Measurements from ENCODE around the gene DXO.
"Not testable (repeated sequence)": the region's sequence is repeated elsewhere in the genome, so short reads cannot be mapped to it uniquely, and the experiment has no call there.

The DXO gene

GRCh38 chr6:31935823-31936222 is 36.1 kb downstream of the DXO start:
- no peaks in the 10 kb centered on the region for H3K27me3 ChIP-seq (ENCODE audit: low read depth, low read length)
- H3K9me3 ChIP-seq (ENCODE audit: insufficient read depth, low read length) = no peaks in the 10 kb centered on the region
- H3K27ac ChIP-seq (ENCODE audit: low read length) = no peak overlapping the region
- H3K9ac ChIP-seq (ENCODE audit: low read length) = no peak overlapping the region
- H2AFZ ChIP-seq (ENCODE audit: low read depth, low read length) = no peak overlapping the region
- H4K20me1 ChIP-seq (ENCODE audit: insufficient read depth, low read length) = no peaks in the 10 kb centered on the region
- no peaks in the 10 kb centered on the region for H3K4me1 ChIP-seq (ENCODE audit: low read length)
- no peak overlapping the region for H3K4me3 ChIP-seq (ENCODE audit: low read length)
- no peak overlapping the region for H3K4me2 ChIP-seq (ENCODE audit: low read length)
- TF ChIP-seq EZH2phosphoT487 (IDR thresholded peaks at IDR 0.05; ENCODE audit: low read depth) = no peak
- TF ChIP-seq, protein P1, sequence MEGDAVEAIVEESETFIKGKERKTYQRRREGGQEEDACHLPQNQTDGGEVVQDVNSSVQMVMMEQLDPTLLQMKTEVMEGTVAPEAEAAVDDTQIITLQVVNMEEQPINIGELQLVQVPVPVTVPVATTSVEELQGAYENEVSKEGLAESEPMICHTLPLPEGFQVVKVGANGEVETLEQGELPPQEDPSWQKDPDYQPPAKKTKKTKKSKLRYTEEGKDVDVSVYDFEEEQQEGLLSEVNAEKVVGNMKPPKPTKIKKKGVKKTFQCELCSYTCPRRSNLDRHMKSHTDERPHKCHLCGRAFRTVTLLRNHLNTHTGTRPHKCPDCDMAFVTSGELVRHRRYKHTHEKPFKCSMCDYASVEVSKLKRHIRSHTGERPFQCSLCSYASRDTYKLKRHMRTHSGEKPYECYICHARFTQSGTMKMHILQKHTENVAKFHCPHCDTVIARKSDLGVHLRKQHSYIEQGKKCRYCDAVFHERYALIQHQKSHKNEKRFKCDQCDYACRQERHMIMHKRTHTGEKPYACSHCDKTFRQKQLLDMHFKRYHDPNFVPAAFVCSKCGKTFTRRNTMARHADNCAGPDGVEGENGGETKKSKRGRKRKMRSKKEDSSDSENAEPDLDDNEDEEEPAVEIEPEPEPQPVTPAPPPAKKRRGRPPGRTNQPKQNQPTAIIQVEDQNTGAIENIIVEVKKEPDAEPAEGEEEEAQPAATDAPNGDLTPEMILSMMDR (IDR thresholded peaks at IDR 0.05; ENCODE audit: low read depth, low read length) = no peak
- no peaks in the 10 kb centered on the region for H3K79me2 ChIP-seq (ENCODE audit: low read length)
- H3K36me3 ChIP-seq (replicated peaks; ENCODE audit: low read depth, low read length) = no peaks in the 10 kb centered on the region

DNA sequence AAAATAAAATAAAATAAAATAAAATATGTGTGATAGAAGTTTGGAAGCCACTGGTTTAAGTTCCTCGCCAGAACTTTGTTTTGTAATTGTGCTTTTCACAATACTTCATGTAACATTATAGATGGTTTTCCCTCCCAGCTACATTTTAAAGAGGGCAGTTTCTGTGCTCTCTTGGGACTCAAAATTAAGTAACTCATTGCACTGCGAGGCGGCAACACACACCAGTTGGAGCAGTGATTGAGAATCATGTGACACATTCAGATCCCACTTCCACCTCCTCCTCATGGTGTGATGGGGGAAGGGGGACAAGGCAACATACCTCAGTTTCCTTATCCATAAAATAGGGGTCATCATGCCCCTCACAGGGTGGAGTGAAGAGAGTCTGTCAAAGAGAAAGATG is 36.9 kb downstream of the DXO start:
- Histone ChIP-seq H3K36me3 (replicated peaks; ENCODE audit: low read depth, low read length) (no peaks in the 10 kb centered on the region), H3K79me2 (ENCODE audit: low read length) (no peaks in the 10 kb centered on the region), H4K20me1 (ENCODE audit: insufficient read depth, low read length) (no peaks in the 10 kb centered on the region), H3K9ac (ENCODE audit: low read length) (no peak overlapping the region), H3K27me3 (ENCODE audit: low read depth, low read length) (no peaks in the 10 kb centered on the region), H3K4me1 (ENCODE audit: low read length) (no peaks in the 10 kb centered on the region), H3K4me3 (ENCODE audit: low read length) (no peak overlapping the region), H3K9me3 (ENCODE audit: insufficient read depth, low read length) (no peaks in the 10 kb centered on the region), H2AFZ (ENCODE audit: low read depth, low read length) (no peak overlapping the region), H3K27ac (ENCODE audit: low read length) (no peak overlapping the region), H3K4me2 (ENCODE audit: low read length) (no peak overlapping the region)
- no peak for TF ChIP-seq EZH2phosphoT487 (IDR thresholded peaks at IDR 0.05; ENCODE audit: low read depth)
- TF ChIP-seq, protein P1 (IDR thresholded peaks at IDR 0.05; ENCODE audit: low read depth, low read length) = no peak

GRCh38 chr6:31933537-31933936 is 38.4 kb downstream of the DXO start:
- H3K9ac ChIP-seq (ENCODE audit: low read length) = no peak overlapping the region
- H3K79me2 ChIP-seq (ENCODE audit: low read length) = no peaks in the 10 kb centered on the region
- no peaks in the 10 kb centered on the region for H4K20me1 ChIP-seq (ENCODE audit: insufficient read depth, low read length)
- TF ChIP-seq EZH2phosphoT487 (IDR thresholded peaks at IDR 0.05; ENCODE audit: low read depth) = no peak
- TF ChIP-seq, protein P1 (IDR thresholded peaks at IDR 0.05; ENCODE audit: low read depth, low read length) = no peak
- no peaks in the 10 kb centered on the region for H3K36me3 ChIP-seq (replicated peaks; ENCODE audit: low read depth, low read length)
- no peak overlapping the region for H2AFZ ChIP-seq (ENCODE audit: low read depth, low read length)
- H3K27me3 ChIP-seq (ENCODE audit: low read depth, low read length) = no peaks in the 10 kb centered on the region
- H3K4me2 ChIP-seq (ENCODE audit: low read length) = no peak overlapping the region
- H3K27ac ChIP-seq (ENCODE audit: low read length) = no peak overlapping the region
- no peak overlapping the region for H3K4me3 ChIP-seq (ENCODE audit: low read length)
- no peaks in the 10 kb centered on the region for H3K9me3 ChIP-seq (ENCODE audit: insufficient read depth, low read length)
- no peaks in the 10 kb centered on the region for H3K4me1 ChIP-seq (ENCODE audit: low read length)

- not testable (repeated sequence) for H4K20me1 ChIP-seq (ENCODE audit: insufficient read depth, low read length); H3K27me3 ChIP-seq (ENCODE audit: low read depth, low read length); H3K9me3 ChIP-seq (ENCODE audit: insufficient read depth, low read length); H3K4me1 ChIP-seq (ENCODE audit: low read length); H3K4me3 ChIP-seq (ENCODE audit: low read length); H3K79me2 ChIP-seq (ENCODE audit: low read length); H3K36me3 ChIP-seq (replicated peaks; ENCODE audit: low read depth, low read length); H2AFZ ChIP-seq (ENCODE audit: low read depth, low read length); H3K9ac ChIP-seq (ENCODE audit: low read length); H3K27ac ChIP-seq (ENCODE audit: low read length); H3K4me2 ChIP-seq (ENCODE audit: low read length)
Observed at GRCh38 chr6:31932137-31932536, 39.8 kb downstream of the DXO start.

DNA sequence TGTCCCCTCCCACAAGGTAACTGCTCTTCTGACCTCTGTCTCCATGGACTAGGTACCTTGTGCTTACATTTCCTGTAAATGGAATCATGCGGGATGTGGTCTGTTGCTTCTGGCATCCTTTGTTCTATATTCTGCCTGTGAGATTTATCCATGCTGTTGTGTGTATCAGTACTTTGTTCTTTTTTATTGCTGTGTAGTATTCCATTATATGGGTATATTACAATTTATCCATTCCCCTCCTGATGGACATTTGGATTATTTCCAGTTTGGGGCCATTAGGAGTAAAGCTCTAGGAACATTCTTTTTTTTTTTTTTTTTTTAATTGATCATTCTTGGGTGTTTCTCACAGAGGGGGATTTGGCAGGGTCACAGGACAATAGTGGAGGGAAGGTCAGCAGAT is 41.0 kb downstream of the DXO start:
- Histone ChIP-seq H3K9ac (ENCODE audit: low read length) (no peak overlapping the region), H4K20me1 (ENCODE audit: insufficient read depth, low read length) (no peaks in the 10 kb centered on the region), H3K4me1 (ENCODE audit: low read length) (no peaks in the 10 kb centered on the region), H3K27me3 (ENCODE audit: low read depth, low read length) (no peaks in the 10 kb centered on the region), H2AFZ (ENCODE audit: low read depth, low read length) (no peak overlapping the region), H3K27ac (ENCODE audit: low read length) (no peak overlapping the region), H3K36me3 (replicated peaks; ENCODE audit: low read depth, low read length) (no peaks in the 10 kb centered on the region), H3K4me2 (ENCODE audit: low read length) (no peak overlapping the region), H3K4me3 (ENCODE audit: low read length) (no peak overlapping the region), H3K9me3 (ENCODE audit: insufficient read depth, low read length) (no peaks in the 10 kb centered on the region), H3K79me2 (ENCODE audit: low read length) (no peaks in the 10 kb centered on the region)
- TF ChIP-seq, protein P1 (IDR thresholded peaks at IDR 0.05; ENCODE audit: low read depth, low read length) = no peak
- no peak for TF ChIP-seq EZH2phosphoT487 (IDR thresholded peaks at IDR 0.05; ENCODE audit: low read depth)
